Stimulated activated CD8-positive, alpha-beta memory T cell treated with anti-CD3 and anti-CD28 coated beads, Interleukin-7, amount 100 ng/mL, for 4 hours (primary cell): ENCODE measurements around the gene GTF2E1.
"Not testable (repeated sequence)": the region's sequence is repeated elsewhere in the genome, so short reads cannot be mapped to it uniquely, and the experiment has no call there.

Experiments
- DNase-seq, 2 donors: peaks; one replicate each; pipeline ENCODE4 v3.0.0-alpha.2; 2020; ENCODE audit warnings: low read depth in 2 of 2

The GTF2E1 gene

GRCh38 chr3:120753810-120754209 lies 11.3 kb downstream of the GTF2E1 start:
- no peak for DNase-seq

DNA sequence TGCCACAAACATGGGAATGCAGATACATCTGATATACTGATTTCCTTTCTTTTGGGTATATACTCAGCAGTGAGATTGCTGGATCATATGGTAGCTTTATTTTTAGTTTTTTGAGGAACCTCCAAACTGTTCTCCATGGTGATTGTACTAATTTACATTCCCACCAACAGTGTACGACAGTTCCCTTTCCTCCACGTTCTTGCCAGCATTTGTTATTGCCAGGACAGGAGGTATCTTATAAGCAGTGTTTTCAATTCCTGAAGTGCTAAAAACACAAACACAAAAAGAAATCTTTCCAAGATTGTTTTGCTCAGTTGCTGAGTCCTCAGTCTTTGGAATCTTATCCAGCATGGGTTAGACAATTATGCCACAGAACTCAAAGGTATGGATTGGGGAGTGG lies 13.5 kb downstream of the GTF2E1 start:
- DNase-seq: no peak

GRCh38 chr3:120758551-120758950 lies 16.0 kb downstream of the GTF2E1 start:
- not testable (repeated sequence) for DNase-seq

DNA sequence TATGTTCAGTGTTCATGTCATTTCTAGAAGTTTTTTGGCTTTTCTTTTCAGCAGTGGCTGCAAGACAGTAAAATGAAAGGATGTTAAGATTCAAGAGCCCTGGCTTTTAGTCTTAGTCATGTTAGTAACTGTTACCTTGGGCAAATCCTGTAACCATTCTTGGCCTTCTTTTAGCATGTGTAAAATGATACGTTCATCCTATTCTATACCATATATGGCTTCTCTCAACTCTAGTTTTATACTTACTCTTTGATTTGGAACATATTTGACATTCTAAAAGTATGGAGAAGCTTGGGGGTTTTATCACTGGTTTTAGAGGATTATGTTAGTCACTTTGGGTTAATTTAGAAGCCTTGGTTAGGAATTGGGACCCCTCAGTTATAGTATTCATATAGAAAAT lies 20.1 kb downstream of the GTF2E1 start:
- no peak for DNase-seq

DNA sequence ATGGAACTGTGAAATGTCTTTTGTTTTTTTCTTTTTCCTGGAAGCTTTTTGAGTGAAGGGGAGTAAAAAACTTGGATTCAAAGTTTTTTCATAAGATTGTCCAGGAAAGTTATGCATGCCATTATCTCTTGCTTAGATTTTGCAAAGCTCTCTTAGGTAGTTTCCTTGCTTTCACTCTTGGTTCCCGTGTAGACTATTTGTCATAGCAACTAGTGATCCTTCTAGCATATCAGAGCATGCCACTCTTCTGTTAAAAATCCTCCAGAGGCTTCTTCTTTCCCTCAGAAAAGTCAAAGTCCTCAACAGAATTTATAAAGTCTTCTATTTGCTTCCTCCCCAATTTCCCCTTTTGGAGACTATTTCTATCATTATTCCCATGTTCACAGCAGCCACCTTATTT lies 21.1 kb downstream of the GTF2E1 start:
- no peak for DNase-seq

DNA sequence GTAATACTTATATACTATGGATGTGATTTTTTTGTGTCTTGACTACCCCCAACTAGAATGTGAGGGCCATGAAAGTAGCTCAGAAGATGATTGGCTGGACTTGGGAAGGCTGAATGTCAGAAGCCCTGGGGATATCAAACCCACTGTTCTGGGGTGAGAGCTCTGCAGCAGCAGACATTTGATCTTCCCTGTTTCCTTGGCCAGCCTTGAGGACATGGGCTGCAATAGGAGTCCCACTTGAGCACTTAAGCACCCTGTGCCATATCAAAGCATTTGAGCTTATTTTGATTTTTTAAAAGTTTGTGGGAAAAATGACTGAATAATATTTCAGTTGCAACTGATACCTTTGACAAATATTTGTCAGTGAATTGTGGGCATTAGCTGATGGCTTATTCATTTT lies 21.7 kb downstream of the GTF2E1 start:
- no peak for DNase-seq

- DNase-seq: no peak
Observed at GRCh38 chr3:120765830-120766493, 23.4 kb downstream of the GTF2E1 start.

- no peak for DNase-seq
Observed at GRCh38 chr3:120766576-120766975, 24.0 kb downstream of the GTF2E1 start.

DNA sequence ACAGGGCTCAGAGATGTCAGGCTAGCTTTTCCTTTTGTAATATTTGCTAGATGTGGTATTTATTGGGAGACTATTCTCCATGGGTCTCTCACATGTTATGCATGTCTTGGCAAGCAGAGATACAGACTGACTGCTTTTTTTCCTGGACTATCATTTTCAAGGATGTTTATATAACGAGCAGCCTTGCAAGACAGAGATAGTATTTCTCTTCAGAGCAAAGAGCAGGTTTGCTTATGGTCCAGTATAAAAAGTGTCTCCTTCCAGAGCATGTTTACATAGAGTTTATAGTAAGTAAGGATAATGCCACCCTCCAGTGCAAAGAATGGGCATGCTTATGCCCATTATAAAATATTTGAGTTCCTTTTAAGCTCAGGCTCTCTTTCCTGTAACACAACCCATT lies 24.6 kb downstream of the GTF2E1 start:
- no peak for DNase-seq

GRCh38 chr3:120769436-120769835 lies 26.9 kb downstream of the GTF2E1 start:
- no peak for DNase-seq

- DNase-seq: no peak
Observed at GRCh38 chr3:120770891-120771290, 28.3 kb downstream of the GTF2E1 start.

GRCh38 chr3:120772081-120772480 lies 29.5 kb downstream of the GTF2E1 start:
- no peak for DNase-seq

GRCh38 chr3:120773932-120774331 lies 31.4 kb downstream of the GTF2E1 start:
- DNase-seq: no peak

- DNase-seq: no peak
Observed at GRCh38 chr3:120775411-120775810, 32.9 kb downstream of the GTF2E1 start.

DNA sequence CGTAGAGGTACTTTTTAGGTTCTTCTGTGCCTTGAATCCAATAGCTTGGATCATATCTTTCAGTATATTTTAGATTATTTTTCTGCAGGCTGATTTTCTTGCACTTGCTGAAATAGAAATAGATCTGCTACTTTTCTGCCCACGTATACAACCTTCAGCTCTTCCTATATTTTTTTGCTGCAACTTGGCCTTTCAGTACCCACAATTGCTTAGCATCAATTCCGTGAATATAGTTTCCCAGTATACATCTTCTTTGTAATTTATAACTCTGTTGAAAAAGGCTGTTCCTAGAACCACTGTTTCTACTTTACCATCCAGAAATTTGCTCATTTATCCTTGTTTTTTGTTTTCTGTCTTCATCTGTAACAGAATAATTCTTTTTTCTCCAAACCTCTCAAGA lies 36.2 kb downstream of the GTF2E1 start:
- no peak for DNase-seq

DNA sequence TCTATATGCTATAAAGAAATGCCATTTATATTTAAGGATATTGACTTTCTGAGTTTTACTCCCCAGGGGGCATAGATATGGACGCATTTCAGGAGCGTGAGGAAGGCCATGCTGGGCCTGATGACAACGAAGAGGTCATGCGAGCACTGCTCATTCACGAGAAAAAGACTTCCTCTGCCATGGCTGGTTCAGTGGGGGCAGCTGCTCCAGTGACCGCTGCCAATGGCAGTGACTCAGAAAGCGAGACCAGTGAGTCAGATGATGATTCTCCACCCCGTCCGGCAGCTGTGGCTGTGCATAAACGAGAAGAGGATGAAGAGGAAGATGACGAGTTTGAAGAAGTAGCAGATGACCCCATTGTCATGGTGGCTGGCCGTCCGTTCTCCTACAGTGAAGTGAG lies 38.4 kb downstream of the GTF2E1 start:
- DNase-seq: no peak

GRCh38 chr3:120785832-120786231 lies 43.3 kb downstream of the GTF2E1 start:
- DNase-seq: not testable (repeated sequence)

GRCh38 chr3:120791010-120791409 lies 48.5 kb downstream of the GTF2E1 start:
- no peak for DNase-seq

DNA sequence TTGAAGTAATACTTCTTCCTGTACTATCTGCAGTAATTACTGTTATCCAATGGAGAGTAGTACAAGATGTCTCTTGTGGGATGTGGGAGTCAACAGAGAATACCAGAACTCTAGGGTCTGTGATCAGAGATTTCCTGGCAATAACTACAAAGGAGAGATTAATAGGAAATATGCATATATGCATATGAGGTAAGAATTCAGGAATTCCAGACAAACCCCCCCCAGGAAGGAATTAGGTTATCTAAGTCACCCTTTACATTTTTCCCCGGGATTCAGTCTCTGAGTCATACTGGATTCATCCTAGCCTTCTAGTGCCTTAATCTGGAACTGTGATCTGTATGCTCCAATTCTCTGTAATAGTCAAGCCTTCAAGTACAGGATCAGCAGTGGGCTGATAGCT lies 49.4 kb downstream of the GTF2E1 start:
- DNase-seq: no peak

DNA sequence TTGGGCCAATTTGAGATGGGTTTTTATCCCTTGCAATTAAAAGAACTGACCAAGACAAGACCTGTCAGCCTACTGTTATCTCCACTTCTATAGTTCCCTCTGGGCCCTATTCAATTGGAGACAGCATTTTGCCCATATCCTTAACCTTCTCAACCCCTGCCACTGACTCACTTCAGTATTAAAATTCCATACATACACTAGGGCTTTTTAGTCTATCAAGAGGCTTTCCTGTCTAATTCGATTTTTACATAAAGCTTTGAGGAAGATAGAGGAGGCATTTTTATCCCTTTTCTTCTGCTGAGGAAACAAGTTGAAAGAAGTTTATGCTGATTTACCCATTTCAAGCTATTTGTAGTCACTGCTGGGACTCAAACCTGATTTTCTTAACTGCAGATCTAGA lies 51.1 kb downstream of the GTF2E1 start:
- DNase-seq: no peak

- DNase-seq: peak; percentile 50 to 66
Observed at GRCh38 chr3:120795017-120795648, 52.6 kb downstream of the GTF2E1 start.

DNA sequence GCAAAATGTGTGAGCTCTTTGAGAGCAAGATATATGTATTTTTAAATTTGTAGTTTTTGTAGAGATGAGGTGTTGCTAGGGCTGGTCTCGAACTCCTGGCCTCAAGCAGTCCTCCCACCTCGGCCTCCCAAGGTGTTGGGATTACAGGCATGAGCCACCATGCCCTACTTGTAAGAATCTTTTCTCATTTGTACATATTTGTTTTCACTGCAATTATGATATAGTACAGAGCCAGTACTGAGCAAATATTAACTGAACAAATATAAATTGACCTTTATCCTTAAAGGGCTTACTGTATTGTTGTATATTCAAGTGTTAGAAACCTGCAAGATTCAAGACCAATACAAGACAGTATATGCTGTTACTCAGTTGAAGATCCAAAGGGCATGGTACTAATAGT lies 53.4 kb downstream of the GTF2E1 start:
- no peak for DNase-seq

DNA sequence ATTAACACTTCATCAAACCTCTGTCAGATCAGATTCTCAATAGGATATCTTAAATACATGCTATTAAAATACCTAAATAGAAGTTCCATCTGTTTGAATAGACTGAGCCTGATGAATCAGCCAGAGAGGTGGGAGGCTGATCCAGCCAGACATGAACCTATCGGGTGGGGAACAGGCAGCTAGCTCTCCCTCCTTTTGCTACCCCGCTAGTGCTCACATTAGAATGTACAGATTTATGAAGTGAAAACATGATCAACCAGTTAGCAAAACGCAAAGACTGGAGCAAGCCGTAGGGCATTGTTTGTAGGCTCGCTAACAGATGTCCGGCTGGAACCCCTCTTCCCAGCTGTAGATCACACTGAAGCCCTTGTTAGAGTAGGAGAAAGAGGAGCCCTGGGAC lies 54.4 kb downstream of the GTF2E1 start:
- DNase-seq: no peak

- no peak for DNase-seq
Observed at GRCh38 chr3:120797857-120798256, 55.3 kb downstream of the GTF2E1 start.
